H9 (cell line): ENCODE data around the gene TMEM132D. TPM values are rescaled to one million over a fixed set of nuclear protein-coding genes. Genes with fewer than 3 reads are reported as not detected.

ENCODE experiments used
- DNase-seq: peaks from one replicate; pipeline ENCODE4 v3.0.0-alpha.2; 2017
- H2AFZ ChIP-seq: one replicate; pipeline ENCODE4 v1.6.1; 2013; ENCODE audit warnings: mild to moderate bottlenecking, low read length, control low read depth, moderate library complexity
- H2AK5ac ChIP-seq: 2 replicates; pipeline ENCODE4 v1.6.1; 2013; ENCODE audit warnings: low read length, control low read depth, mixed read lengths; ENCODE audit not compliant: insufficient read length
- H2BK120ac ChIP-seq: one replicate; pipeline ENCODE4 v1.6.1; 2013; ENCODE audit warnings: low read depth, mild to moderate bottlenecking, low read length, control low read depth, inconsistent platforms; ENCODE audit not compliant: poor library complexity, severe bottlenecking
- H2BK12ac ChIP-seq: 2 replicates; pipeline ENCODE4 v1.6.1; 2013; ENCODE audit warnings: low read length, control low read depth, mixed read lengths, low read depth; ENCODE audit not compliant: insufficient read length
- H2BK15ac ChIP-seq: 2 replicates; pipeline ENCODE4 v1.6.1; 2013; ENCODE audit warnings: low read depth, low read length, control low read depth
- H2BK20ac ChIP-seq: one replicate; pipeline ENCODE4 v1.6.1; 2013; ENCODE audit warnings: low read depth, mild to moderate bottlenecking, low read length, control low read depth, inconsistent platforms; ENCODE audit not compliant: poor library complexity, severe bottlenecking
- H2BK5ac ChIP-seq: 2 replicates; pipeline ENCODE4 v1.6.1; 2013; ENCODE audit warnings: low read length, control low read depth, mixed read lengths; ENCODE audit not compliant: insufficient read length
- H3K14ac ChIP-seq: 2 replicates; pipeline ENCODE4 v1.6.1; 2013; ENCODE audit warnings: low read length, control low read depth; ENCODE audit not compliant: insufficient read depth
- H3K18ac ChIP-seq: 2 replicates; pipeline ENCODE4 v1.6.1; 2013; ENCODE audit warnings: low read depth, mild to moderate bottlenecking, mixed read lengths, low read length, control low read depth; ENCODE audit not compliant: insufficient read length
- H3K23ac ChIP-seq: 2 replicates; pipeline ENCODE4 v1.6.1; 2013; ENCODE audit warnings: low read length, control low read depth, mixed read lengths, low read depth; ENCODE audit not compliant: insufficient read length
- H3K23me2 ChIP-seq: 2 replicates; pipeline ENCODE4 v1.6.1; 2013; ENCODE audit warnings: low read depth, mild to moderate bottlenecking, mixed read lengths, low read length, control low read depth; ENCODE audit not compliant: insufficient read length, poor library complexity, severe bottlenecking
- H3K27ac ChIP-seq: 2 replicates; pipeline ENCODE4 v1.5.1; 2013; ENCODE audit warnings: low read length, control low read depth, mixed read lengths, low read depth; ENCODE audit not compliant: insufficient read length
- H3K27me3 ChIP-seq: 2 replicates; pipeline ENCODE4 v1.6.1; 2013; ENCODE audit warnings: low read length, control low read depth, inconsistent platforms; ENCODE audit not compliant: insufficient read depth
- H3K4ac ChIP-seq: 2 replicates; pipeline ENCODE4 v1.6.1; 2013; ENCODE audit warnings: low read depth, mild to moderate bottlenecking, control low read depth, inconsistent platforms, low read length, moderate library complexity
- H3K4me1 ChIP-seq: 2 replicates; pipeline ENCODE4 v1.6.1; 2013; ENCODE audit warnings: low read length, control low read depth, inconsistent platforms; ENCODE audit not compliant: insufficient read depth
- H3K4me2 ChIP-seq: 2 replicates; pipeline ENCODE4 v1.6.1; 2013; ENCODE audit warnings: low read length, control low read depth, mixed read lengths; ENCODE audit not compliant: insufficient read length, insufficient read depth
- H3K56ac ChIP-seq: 2 replicates; pipeline ENCODE4 v1.6.1; 2013; ENCODE audit warnings: low read depth, mild to moderate bottlenecking, mixed read lengths, low read length, control low read depth; ENCODE audit not compliant: insufficient read length
- H3K79me1 ChIP-seq: 2 replicates; pipeline ENCODE4 v1.6.1; 2013; ENCODE audit warnings: low read depth, mild to moderate bottlenecking, moderate library complexity, low read length, control low read depth, inconsistent platforms; ENCODE audit not compliant: insufficient read depth, poor library complexity, severe bottlenecking
- H3K79me2 ChIP-seq: 2 replicates; pipeline ENCODE4 v1.6.1; 2013; ENCODE audit warnings: low read length, control low read depth, inconsistent platforms; ENCODE audit not compliant: insufficient read depth
- H3K9ac ChIP-seq: 2 replicates; pipeline ENCODE4 v1.6.1; 2013; ENCODE audit warnings: low read length, control low read depth, mixed read lengths; ENCODE audit not compliant: insufficient read length; ENCODE audit errors: extremely low read depth
- H3K9me3 ChIP-seq: one replicate; pipeline ENCODE4 v1.6.1; 2013; ENCODE audit warnings: low read depth, low read length, inconsistent platforms; ENCODE audit not compliant: control insufficient read depth
- H3T11ph ChIP-seq: one replicate; pipeline ENCODE4 v1.6.1; 2013; ENCODE audit warnings: mild to moderate bottlenecking, low read length, control low read depth, inconsistent platforms
- H4K20me1 ChIP-seq: one replicate; pipeline ENCODE4 v1.6.1; 2013; ENCODE audit not compliant: control insufficient read depth, insufficient read length, insufficient read depth
- H4K5ac ChIP-seq: 2 replicates; pipeline ENCODE4 v1.6.1; 2013; ENCODE audit warnings: low read depth, mild to moderate bottlenecking, mixed read lengths, low read length, control low read depth; ENCODE audit not compliant: insufficient read length
- H4K8ac ChIP-seq: replicated peaks from 2 replicates; pipeline ENCODE4 v1.6.1; 2013; ENCODE audit warnings: low read length, control low read depth, mixed read lengths, low read depth; ENCODE audit not compliant: insufficient read length
- H4K91ac ChIP-seq: 2 replicates; pipeline ENCODE4 v1.6.1; 2013; ENCODE audit warnings: low read depth, mild to moderate bottlenecking, moderate library complexity, mixed read lengths, low read length, control low read depth; ENCODE audit not compliant: insufficient read length
- H3K27ac Mint-ChIP-seq, 3 experiments: 2 replicates in 2 of 3; 3 replicates in 1 of 3; pipeline ENCODE4 v1.8.0; 2020 to 2021; ENCODE audit warnings: mixed read lengths in 3 of 3, mild to moderate bottlenecking in 1 of 3, moderate library complexity in 1 of 3
- H3K27me3 Mint-ChIP-seq: 2 replicates; pipeline ENCODE4 v1.8.0; 2021; ENCODE audit warnings: low read depth, mild to moderate bottlenecking, moderate library complexity, mixed read lengths
- H3K36me3 Mint-ChIP-seq, 3 experiments: 2 replicates in 2 of 3; 3 replicates in 1 of 3; pipeline ENCODE4 v1.8.0; 2020 to 2021; ENCODE audit warnings: low read depth in 3 of 3, mixed read lengths in 3 of 3; ENCODE audit not compliant: insufficient read depth in 1 of 3
- H3K4me1 Mint-ChIP-seq, 2 experiments: 2 replicates each; pipeline ENCODE4 v1.8.0; 2020; ENCODE audit warnings: mixed read lengths in 2 of 2
- H3K4me3 Mint-ChIP-seq, 2 experiments: 2 replicates in 1 of 2; 3 replicates in 1 of 2; pipeline ENCODE4 v1.8.0; 2020 to 2021; ENCODE audit warnings: mild to moderate bottlenecking in 2 of 2, mixed read lengths in 2 of 2, moderate library complexity in 1 of 2
- H3K9me3 Mint-ChIP-seq, 2 experiments: 2 replicates in 1 of 2; 3 replicates in 1 of 2; pipeline ENCODE4 v1.8.0; 2020; ENCODE audit warnings: mild to moderate bottlenecking in 2 of 2, mixed read lengths in 2 of 2, moderate library complexity in 1 of 2
- CTCF ChIP-seq: fragments of 200-600 bp; sonication (generic); conservative IDR thresholded peaks from 3 replicates; pipeline ENCODE4 v1.8.0; 2021; ENCODE audit warnings: antibody characterized with exemption, mild to moderate bottlenecking
- WGBS: extraction: QIAGEN DNeasy Blood & Tissue Kit; methylation state at CpG from one replicate; pipeline ENCODE4 v1.1.7; 2013; ENCODE audit warnings: missing lambda C conversion rate, low lambda C conversion rate, mixed read lengths; ENCODE audit not compliant: insufficient read length; ENCODE audit errors: extremely low coverage; 5-methylcytosine and 5-hydroxymethylcytosine counted together
- total RNA-seq: library from RNA; stranded (reverse); gene quantifications from 2 replicates; pipeline ENCODE4 v1.2.1, GENCODE V29; 2021

The TMEM132D gene
- total RNA-seq, 1 experiment from 2014 or later: 6.1 TPM

- Histone ChIP-seq H4K91ac (no peak overlapping the region), H2AK5ac (no peak overlapping the region), H4K5ac (no peak overlapping the region), H3K4ac (no peak overlapping the region), H3K23me2 (peaks cover 3% of the 10 kb centered on the region), H3K9ac (no peak overlapping the region), H3K18ac (no peak overlapping the region), H3K9me3 (no peaks in the 10 kb centered on the region), H3K79me1 (no peaks in the 10 kb centered on the region), H3T11ph (no peak overlapping the region), H2AFZ (no peak overlapping the region), H3K56ac (no peak overlapping the region), H2BK12ac (no peak overlapping the region), H4K20me1 (no peaks in the 10 kb centered on the region), H3K27ac (no peak overlapping the region), H2BK5ac (no peak overlapping the region), H3K79me2 (no peaks in the 10 kb centered on the region), H3K14ac (no peak overlapping the region), H4K8ac (no peak overlapping the region), H2BK20ac (no peak overlapping the region), H2BK120ac (no peak overlapping the region), H3K4me1 (no peaks in the 10 kb centered on the region), H3K27me3 (no peaks in the 10 kb centered on the region), H2BK15ac (no peak overlapping the region), H3K4me2 (no peak overlapping the region), H3K23ac (no peak overlapping the region)
- no CpG with 5 or more reads among the region's 4 CpGs for WGBS
- DNase-seq: no peak
- Mint-ChIP-seq H3K36me3 (peaks cover 1 to 17% (median 12%) of the 10 kb centered on the region in 3 experiments), H3K9me3 (no peaks in the 10 kb centered on the region), H3K4me1 (peaks cover 13% of the 10 kb centered on the region in 2 experiments; a peak in 3 of 4 replicates), H3K4me3 (no peak overlapping the region; a peak in 1 of 5 replicates), H3K27me3 (no peaks in the 10 kb centered on the region; the same call in 1 of the 2 replicates), H3K27ac (no peak overlapping the region; a peak in 1 of 7 replicates)
- TF ChIP-seq CTCF: no peak
These were observed 183.2 kb downstream of the TMEM132D start for GRCh38 chr12:129720618-129721017.
